ENCODE measurements around the gene GIMAP5.

DNA sequence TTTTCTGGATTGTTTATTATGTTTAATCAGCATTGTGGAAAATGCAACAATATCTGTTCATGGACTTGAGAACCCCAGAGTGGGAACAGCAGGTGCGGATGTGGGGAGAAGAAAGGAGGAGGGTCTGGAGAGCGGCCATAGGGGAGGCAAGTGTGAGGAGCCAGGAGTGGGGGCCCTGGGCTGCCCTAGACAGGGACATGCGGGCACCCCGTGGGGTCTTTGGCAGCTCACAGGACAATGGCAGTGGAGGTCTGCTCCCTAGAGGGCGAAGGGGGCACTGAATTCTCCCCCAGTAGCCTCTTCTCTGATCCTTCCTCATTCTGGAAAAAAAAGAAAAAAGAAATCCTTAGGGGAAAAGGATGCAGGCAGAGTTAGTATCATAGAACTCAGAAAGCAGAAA, 54.1 kb downstream of the GIMAP5 start:
- TF ChIP-seq YY1 (IDR thresholded peaks at IDR 0.05; ENCODE audit: insufficient read depth, insufficient read length): no peak
- no peak for TF ChIP-seq ZNF274 (IDR thresholded peaks at IDR 0.05; ENCODE audit: low read depth, low read length)
- TF ChIP-seq SUZ12 (IDR thresholded peaks at IDR 0.05; ENCODE audit: extremely low read depth, insufficient read depth, insufficient read length): no peak

Measured in NT2/D1 (cell line).